Measurements from ENCODE around the gene FAM169A.
"Not testable (repeated sequence)": the region's sequence is repeated elsewhere in the genome, so short reads cannot be mapped to it uniquely, and the experiment has no call there.

The FAM169A gene

GRCh38 chr5:74894351-74894750 lies 28.2 kb upstream of the FAM169A start:
- no peak for TF ChIP-seq CTCF (conservative IDR thresholded peaks at IDR 0.05; ENCODE audit: low read depth, low read length)
- no peak for DNase-seq (ENCODE audit: low read depth)

GRCh38 chr5:74892921-74893320 lies 26.7 kb upstream of the FAM169A start:
- DNase-seq (ENCODE audit: low read depth) = no peak
- no peak for TF ChIP-seq CTCF (conservative IDR thresholded peaks at IDR 0.05; ENCODE audit: low read depth, low read length)
- H3K4me3 ChIP-seq (ENCODE audit: low read length) = no peak overlapping the region

More at GRCh38 chr5:74894351-74894750, 28.2 kb upstream of the FAM169A start:
- H3K4me3 ChIP-seq (ENCODE audit: low read length) = no peak overlapping the region

- TF ChIP-seq CTCF (conservative IDR thresholded peaks at IDR 0.05; ENCODE audit: low read depth, low read length) = no peak
- H3K4me3 ChIP-seq (ENCODE audit: low read length) = no peak overlapping the region
- no peak for DNase-seq (ENCODE audit: low read depth)
These were observed 23.4 kb upstream of the FAM169A start for GRCh38 chr5:74889523-74890105.

- no peak for TF ChIP-seq CTCF (conservative IDR thresholded peaks at IDR 0.05; ENCODE audit: low read depth, low read length)
- no peak for DNase-seq (ENCODE audit: low read depth)
- H3K4me3 ChIP-seq (ENCODE audit: low read length) = no peak overlapping the region
These were observed 21.9 kb upstream of the FAM169A start for GRCh38 chr5:74888117-74888516.

GRCh38 chr5:74885170-74885569 lies 19.0 kb upstream of the FAM169A start:
- no peak overlapping the region for H3K4me3 ChIP-seq (ENCODE audit: low read length)
- TF ChIP-seq CTCF (conservative IDR thresholded peaks at IDR 0.05; ENCODE audit: low read depth, low read length) = no peak
- DNase-seq (ENCODE audit: low read depth) = no peak

GRCh38 chr5:74882379-74883134 lies 16.4 kb upstream of the FAM169A start:
- not testable (repeated sequence) for DNase-seq (ENCODE audit: low read depth); H3K4me3 ChIP-seq (ENCODE audit: low read length)

- TF ChIP-seq CTCF (conservative IDR thresholded peaks at IDR 0.05; ENCODE audit: low read depth, low read length) = no peak
These were observed 11.6 kb upstream of the FAM169A start for GRCh38 chr5:74877624-74878304.

More at GRCh38 chr5:74877624-74878304, 11.6 kb upstream of the FAM169A start:
- DNase-seq (ENCODE audit: low read depth) = no peak
- H3K4me3 ChIP-seq (ENCODE audit: low read length) = no peak overlapping the region
